Natural killer cell treated with Interleukin-12 subunit alpha and Interleukin-12 subunit beta and Interleukin-15 and Interleukin-18, amount 100 ng/mL, for 72 hours (primary cell): ENCODE results near the gene AGK. TPM values are rescaled to one million over a fixed set of nuclear protein-coding genes. Genes with fewer than 3 reads are reported as not detected.

Source experiments
- ATAC-seq, 2 donors: fragments of 150-1000 bp; cut with Tn5 transposase in 1 of 2; sonication (Bioruptor Pico), chemical (Tn5 transposase) in 1 of 2; 2 replicates each; pipeline ENCODE4 v1.10.0; 2021
- DNase-seq: peaks from one replicate; pipeline ENCODE4 v3.0.0; 2022; ENCODE audit warnings: low spot score
- H3K27ac Mint-ChIP-seq, 2 donors: 1 replicate in 1 of 2; 2 replicates in 1 of 2; pipeline ENCODE4 v1.8.0; 2022; ENCODE audit warnings: mixed read lengths in 2 of 2, mild to moderate bottlenecking in 1 of 2, moderate library complexity in 1 of 2
- H3K27me3 Mint-ChIP-seq, 2 donors: 1 replicate in 1 of 2; 2 replicates in 1 of 2; pipeline ENCODE4 v1.8.0; 2022; ENCODE audit warnings: mixed read lengths in 2 of 2
- H3K36me3 Mint-ChIP-seq: one replicate; pipeline ENCODE4 v1.8.0; 2022; ENCODE audit warnings: mixed read lengths
- H3K4me1 Mint-ChIP-seq, 2 donors: 1 replicate in 1 of 2; 2 replicates in 1 of 2; pipeline ENCODE4 v1.8.0; 2022; ENCODE audit warnings: low read depth in 2 of 2, mixed read lengths in 2 of 2, mild to moderate bottlenecking in 1 of 2
- H3K4me3 Mint-ChIP-seq: one replicate; pipeline ENCODE4 v1.8.0; 2022; ENCODE audit warnings: mixed read lengths
- H3K9me3 Mint-ChIP-seq: 2 replicates; pipeline ENCODE4 v1.8.0; 2022; ENCODE audit warnings: mixed read lengths
- total RNA-seq, 2 donors: library from RNA; stranded (reverse); gene quantifications; one replicate each; pipeline ENCODE4 v1.2.3, GENCODE V29; 2022

Gene AGK
- total RNA-seq, 2 donors from 2014 or later = 86.9 to 140 TPM

- Mint-ChIP-seq H3K27ac (no peak overlapping the region), H3K27me3 (no peaks in the 10 kb centered on the region), H3K36me3 (peaks cover 51% of the 10 kb centered on the region), H3K4me1 (peaks cover 70 to 71% of the 10 kb centered on the region in 2 donors), H3K9me3 (peaks cover 16% of the 10 kb centered on the region), H3K4me3 (peak overlapping the region; percentile 88)
- peak; percentile 85 for DNase-seq
- peak; percentile 85 to 89 for ATAC-seq
Observed at GRCh38 chr7:141585592-141586510, 34.6 kb downstream of the AGK start.

- H3K27me3 Mint-ChIP-seq = no peaks in the 10 kb centered on the region
- H3K36me3 Mint-ChIP-seq = peaks cover 51% of the 10 kb centered on the region
- DNase-seq (peak; percentile 68), ATAC-seq (peak; percentile 25 to 55)
- peaks cover 72 to 78% of the 10 kb centered on the region in 2 donors for H3K4me1 Mint-ChIP-seq
- no peak overlapping the region for H3K27ac Mint-ChIP-seq
- H3K9me3 Mint-ChIP-seq = peaks cover 16% of the 10 kb centered on the region
- H3K4me3 Mint-ChIP-seq = peak overlapping the region; percentile 88
Observed at GRCh38 chr7:141586878-141587277, 35.7 kb downstream of the AGK start.

- Mint-ChIP-seq H3K27me3 (no peaks in the 10 kb centered on the region), H3K27ac (no peak overlapping the region), H3K9me3 (peaks cover 16% of the 10 kb centered on the region), H3K4me3 (peak overlapping the region; percentile 88), H3K4me1 (peaks cover 75 to 81% of the 10 kb centered on the region in 2 donors), H3K36me3 (peaks cover 49% of the 10 kb centered on the region)
- DNase-seq (no peak), ATAC-seq (no peak)
Observed at GRCh38 chr7:141587304-141587703, 36.1 kb downstream of the AGK start.

GRCh38 chr7:141588912-141589311, 37.7 kb downstream of the AGK start:
- Mint-ChIP-seq H3K4me3 (no peak overlapping the region), H3K36me3 (peaks cover 33% of the 10 kb centered on the region), H3K9me3 (peaks cover 4% of the 10 kb centered on the region), H3K4me1 (peaks cover 68 to 77% of the 10 kb centered on the region in 2 donors), H3K27ac (peak overlapping the region in 1 of 2 donors; percentile 71), H3K27me3 (no peaks in the 10 kb centered on the region)
- no peak for DNase-seq
- no peak for ATAC-seq

GRCh38 chr7:141590071-141590470, 38.9 kb downstream of the AGK start:
- H3K27ac Mint-ChIP-seq = peak overlapping the region in 1 of 2 donors; percentile 71
- peaks cover 4% of the 10 kb centered on the region for H3K9me3 Mint-ChIP-seq
- H3K4me3 Mint-ChIP-seq = peak overlapping the region; percentile 59
- DNase-seq = no peak
- H3K27me3 Mint-ChIP-seq = no peaks in the 10 kb centered on the region
- no peak for ATAC-seq
- H3K36me3 Mint-ChIP-seq = peaks cover 29% of the 10 kb centered on the region
- peaks cover 69 to 76% of the 10 kb centered on the region in 2 donors for H3K4me1 Mint-ChIP-seq

GRCh38 chr7:141590666-141591065, 39.5 kb downstream of the AGK start:
- ATAC-seq (peak; percentile 78 to 81), DNase-seq (peak; percentile 81)
- Mint-ChIP-seq H3K36me3 (peaks cover 35% of the 10 kb centered on the region), H3K4me1 (peaks cover 66 to 75% of the 10 kb centered on the region in 2 donors), H3K4me3 (peak overlapping the region; percentile 59), H3K27me3 (no peaks in the 10 kb centered on the region), H3K9me3 (peaks cover 4% of the 10 kb centered on the region), H3K27ac (peak overlapping the region in 1 of 2 donors; percentile 71)

GRCh38 chr7:141593134-141593533, 41.9 kb downstream of the AGK start:
- H3K27me3 Mint-ChIP-seq = no peaks in the 10 kb centered on the region
- H3K36me3 Mint-ChIP-seq = peaks cover 36% of the 10 kb centered on the region
- DNase-seq (no peak), ATAC-seq (peak; percentile 65 to 76)
- peak overlapping the region; percentile 47 for H3K4me3 Mint-ChIP-seq
- H3K27ac Mint-ChIP-seq = peak overlapping the region; percentile 69 to 87
- H3K9me3 Mint-ChIP-seq = peaks cover 4% of the 10 kb centered on the region
- H3K4me1 Mint-ChIP-seq = peaks cover 52 to 66% of the 10 kb centered on the region in 2 donors

GRCh38 chr7:141597966-141598365, 46.8 kb downstream of the AGK start:
- H3K36me3 Mint-ChIP-seq = peaks cover 47% of the 10 kb centered on the region
- no peak overlapping the region for H3K4me3 Mint-ChIP-seq
- ATAC-seq = no peak
- peaks cover 31 to 35% of the 10 kb centered on the region in 2 donors for H3K4me1 Mint-ChIP-seq
- H3K9me3 Mint-ChIP-seq = no peaks in the 10 kb centered on the region
- no peaks in the 10 kb centered on the region for H3K27me3 Mint-ChIP-seq
- DNase-seq = no peak
- H3K27ac Mint-ChIP-seq = peak overlapping the region in 1 of 2 donors; percentile 63

GRCh38 chr7:141598408-141598807, 47.2 kb downstream of the AGK start:
- ATAC-seq (no peak), DNase-seq (no peak)
- peaks cover 47% of the 10 kb centered on the region for H3K36me3 Mint-ChIP-seq
- H3K27me3 Mint-ChIP-seq = no peaks in the 10 kb centered on the region
- H3K4me3 Mint-ChIP-seq = no peak overlapping the region
- H3K9me3 Mint-ChIP-seq = no peaks in the 10 kb centered on the region
- peak overlapping the region in 1 of 2 donors; percentile 63 for H3K27ac Mint-ChIP-seq
- H3K4me1 Mint-ChIP-seq = peaks cover 26 to 30% of the 10 kb centered on the region in 2 donors

- Mint-ChIP-seq H3K36me3 (peaks cover 42% of the 10 kb centered on the region), H3K27ac (no peak overlapping the region), H3K4me1 (peaks cover 15 to 17% of the 10 kb centered on the region in 2 donors), H3K27me3 (no peaks in the 10 kb centered on the region), H3K4me3 (no peak overlapping the region), H3K9me3 (no peaks in the 10 kb centered on the region)
- ATAC-seq (no peak), DNase-seq (no peak)
Observed at GRCh38 chr7:141600168-141601006, 49.2 kb downstream of the AGK start.

- peaks cover 22 to 31% of the 10 kb centered on the region in 2 donors for H3K4me1 Mint-ChIP-seq
- DNase-seq = no peak
Observed at GRCh38 chr7:141609576-141609975, 58.4 kb downstream of the AGK start.

GRCh38 chr7:141610671-141611070, 59.5 kb downstream of the AGK start:
- peaks cover 53% of the 10 kb centered on the region for H3K36me3 Mint-ChIP-seq
- peaks cover 22 to 29% of the 10 kb centered on the region in 2 donors for H3K4me1 Mint-ChIP-seq
- H3K27me3 Mint-ChIP-seq = no peaks in the 10 kb centered on the region
- no peak overlapping the region for H3K4me3 Mint-ChIP-seq
- H3K27ac Mint-ChIP-seq = no peak overlapping the region
- no peaks in the 10 kb centered on the region for H3K9me3 Mint-ChIP-seq
- ATAC-seq = no peak
- DNase-seq = no peak

More at GRCh38 chr7:141609576-141609975, 58.4 kb downstream of the AGK start:
- Mint-ChIP-seq H3K27me3 (no peaks in the 10 kb centered on the region), H3K36me3 (peaks cover 53% of the 10 kb centered on the region), H3K27ac (peak overlapping the region in 1 of 2 donors; percentile 63), H3K9me3 (no peaks in the 10 kb centered on the region), H3K4me3 (no peak overlapping the region)
- no peak for ATAC-seq

- no peaks in the 10 kb centered on the region for H3K27me3 Mint-ChIP-seq
- no peak overlapping the region for H3K4me3 Mint-ChIP-seq
- no peak for DNase-seq
- peaks cover 46% of the 10 kb centered on the region for H3K36me3 Mint-ChIP-seq
- H3K9me3 Mint-ChIP-seq = no peaks in the 10 kb centered on the region
- H3K4me1 Mint-ChIP-seq = peaks cover 10 to 19% of the 10 kb centered on the region in 2 donors
- no peak for ATAC-seq
- peak overlapping the region in 1 of 2 donors; percentile 74 for H3K27ac Mint-ChIP-seq
Observed at GRCh38 chr7:141612861-141613260, 61.7 kb downstream of the AGK start.
